HFFc6 (cell line): Measurements from ENCODE around the gene PREX1. TPM values are rescaled to one million over a fixed set of nuclear protein-coding genes. Genes with fewer than 3 reads are reported as not detected.

ENCODE experiments used
- DNase-seq: peaks from one replicate; pipeline ENCODE4 v3.0.0-alpha.2; 2018
- H3K27ac Mint-ChIP-seq: 2 replicates; pipeline ENCODE4 v1.8.0; 2020; ENCODE audit warnings: mild to moderate bottlenecking, mixed read lengths
- H3K27me3 Mint-ChIP-seq: 2 replicates; pipeline ENCODE4 v1.8.0; 2021; ENCODE audit warnings: mild to moderate bottlenecking, moderate library complexity, mixed read lengths; ENCODE audit not compliant: insufficient read depth
- H3K36me3 Mint-ChIP-seq: 2 replicates; pipeline ENCODE4 v1.8.0; 2021; ENCODE audit warnings: low read depth, mixed read lengths
- H3K4me1 Mint-ChIP-seq: 2 replicates; pipeline ENCODE4 v1.8.0; 2020; ENCODE audit warnings: low read depth, mixed read lengths
- H3K4me3 Mint-ChIP-seq: 2 replicates; pipeline ENCODE4 v1.8.0; 2020; ENCODE audit warnings: mild to moderate bottlenecking, moderate library complexity, mixed read lengths
- H3K9me3 Mint-ChIP-seq: 2 replicates; pipeline ENCODE4 v1.8.0; 2020; ENCODE audit warnings: mild to moderate bottlenecking, mixed read lengths
- CTCF ChIP-seq: fragments of 200-600 bp; sonication (generic); IDR thresholded peaks from 2 replicates; pipeline ENCODE4 v1.5.0; 2021; ENCODE audit warnings: antibody characterized with exemption, mild to moderate bottlenecking
- total RNA-seq, 6 experiments: library from RNA; stranded (reverse); fragmentation: NEBNext Ultra II Directional; extraction: Animal tissue kit (Norgen Biotek cat#: 25700); gene quantifications; 2 replicates in 1 of 6; 3 replicates in 5 of 6; pipeline ENCODE4 v1.2.3, GENCODE V29; 2021

The PREX1 gene
- total RNA-seq, 6 experiments from 2014 or later = 1.8 to 4.1 (median 2.8) TPM

GRCh38 chr20:48689874-48690571 is 137.8 kb downstream of the PREX1 start:
- H3K4me3 Mint-ChIP-seq = no peak overlapping the region
- H3K27me3 Mint-ChIP-seq = peaks cover 3% of the 10 kb centered on the region; the same call in 1 of the 2 replicates
- DNase-seq = no peak
- TF ChIP-seq CTCF = no peak
- H3K9me3 Mint-ChIP-seq = no peaks in the 10 kb centered on the region
- H3K36me3 Mint-ChIP-seq = no peaks in the 10 kb centered on the region
- peaks cover 9% of the 10 kb centered on the region for H3K4me1 Mint-ChIP-seq
- H3K27ac Mint-ChIP-seq = no peak overlapping the region

GRCh38 chr20:48689388-48689787 is 138.4 kb downstream of the PREX1 start:
- H3K9me3 Mint-ChIP-seq = no peaks in the 10 kb centered on the region
- peaks cover 16% of the 10 kb centered on the region; the same call in 1 of the 2 replicates for H3K4me1 Mint-ChIP-seq
- H3K27me3 Mint-ChIP-seq = peaks cover 3% of the 10 kb centered on the region
- H3K36me3 Mint-ChIP-seq = no peaks in the 10 kb centered on the region
- H3K4me3 Mint-ChIP-seq = no peak overlapping the region
- DNase-seq = no peak
- no peak for TF ChIP-seq CTCF
- H3K27ac Mint-ChIP-seq = no peak overlapping the region

GRCh38 chr20:48688579-48688978 is 139.2 kb downstream of the PREX1 start:
- Mint-ChIP-seq H3K9me3 (no peaks in the 10 kb centered on the region), H3K27ac (no peak overlapping the region), H3K4me1 (peaks cover 18% of the 10 kb centered on the region; the same call in 1 of the 2 replicates), H3K27me3 (peaks cover 3% of the 10 kb centered on the region), H3K4me3 (no peak overlapping the region), H3K36me3 (no peaks in the 10 kb centered on the region)
- DNase-seq = no peak
- no peak for TF ChIP-seq CTCF

- no peak overlapping the region for H3K27ac Mint-ChIP-seq
- no peak for TF ChIP-seq CTCF
- H3K4me3 Mint-ChIP-seq = no peak overlapping the region
- no peaks in the 10 kb centered on the region for H3K9me3 Mint-ChIP-seq
- peaks cover 18% of the 10 kb centered on the region; the same call in 1 of the 2 replicates for H3K4me1 Mint-ChIP-seq
- peaks cover 3% of the 10 kb centered on the region for H3K27me3 Mint-ChIP-seq
- no peaks in the 10 kb centered on the region for H3K36me3 Mint-ChIP-seq
- no peak for DNase-seq
Observed at GRCh38 chr20:48687117-48687800, 140.5 kb downstream of the PREX1 start.

- Mint-ChIP-seq H3K4me1 (peaks cover 18% of the 10 kb centered on the region; the same call in 1 of the 2 replicates), H3K9me3 (no peaks in the 10 kb centered on the region), H3K27me3 (peaks cover 3% of the 10 kb centered on the region), H3K36me3 (no peaks in the 10 kb centered on the region), H3K27ac (no peak overlapping the region), H3K4me3 (no peak overlapping the region)
- peak; percentile 36 for DNase-seq
- TF ChIP-seq CTCF = no peak
Observed at GRCh38 chr20:48686238-48687116, 141.3 kb downstream of the PREX1 start.
